HEK293 (cell line): ENCODE measurements around the gene UBE2V1.

Experiments used
- CTCF ChIA-PET: fragments of 350-600 bp; formaldehyde crosslinking; extraction: SDS; loops from one replicate; lab custom pipeline; 2021; ENCODE audit warnings: antibody characterized with exemption; lab: Yijun Ruan, JAX
- POLR2A ChIA-PET: fragments of 300-600 bp; formaldehyde crosslinking; extraction: SDS; loops from one replicate; lab custom pipeline; 2020; ENCODE audit warnings: antibody characterized with exemption, inconsistent platforms; lab: Yijun Ruan, JAX
- H3K27ac ChIP-seq: fragments of 200-500 bp; sonication (Bioruptor generic); 2 replicates; pipeline ENCODE4 v1.5.1; 2014; ENCODE audit warnings: low read depth, low read length, control low read depth, inconsistent platforms; ENCODE audit errors: extremely low read depth
- H3K36me3 ChIP-seq, 2 experiments: fragments of 200-500 bp in 1 of 2; sonication (Bioruptor generic) in 1 of 2; 1 replicate in 1 of 2; 2 replicates in 1 of 2; pipeline ENCODE4 v1.5.1; 2014 to 2017; ENCODE audit warnings: inconsistent platforms in 2 of 2, low read length in 2 of 2; ENCODE audit not compliant: control insufficient read depth in 2 of 2, insufficient read depth in 1 of 2
- H3K4me1 ChIP-seq: fragments of 200-500 bp; sonication (Bioruptor generic); 2 replicates; pipeline ENCODE4 v1.5.1; 2014; ENCODE audit warnings: mild to moderate bottlenecking, low read length, inconsistent platforms; ENCODE audit not compliant: control insufficient read depth, insufficient read depth
- H3K4me3 ChIP-seq: 2 replicates; pipeline ENCODE4 v1.5.1; 2011; ENCODE audit warnings: low read depth, mild to moderate bottlenecking, control low read depth, low read length, moderate library complexity
- H3K9me3 ChIP-seq: fragments of 200-500 bp; sonication (Bioruptor generic); 2 replicates; pipeline ENCODE4 v1.5.1; 2014; ENCODE audit warnings: low read depth, low read length, inconsistent platforms; ENCODE audit not compliant: control insufficient read depth, insufficient read depth
- EGR2 ChIP-seq: fragments of 450-650 bp; formaldehyde crosslinking; IDR thresholded peaks from 2 replicates; pipeline ENCODE4 v1.5.1; 2016; ENCODE audit warnings: low read depth, missing biosample characterization, missing genetic modification characterization
- PRDM1 ChIP-seq: fragments of 450-650 bp; formaldehyde crosslinking; IDR thresholded peaks from 2 replicates; pipeline ENCODE4; 2016; ENCODE audit warnings: missing biosample characterization, missing genetic modification characterization
- TCF7L2 ChIP-seq: IDR thresholded peaks from 2 replicates; pipeline ENCODE4 v1.6.1; 2011; ENCODE audit warnings: low read depth, mild to moderate bottlenecking, inconsistent platforms, low read length, moderate library complexity, borderline replicate concordance
- YY2 ChIP-seq: fragments of 450-650 bp; formaldehyde crosslinking; IDR thresholded peaks from 2 replicates; pipeline ENCODE4 v1.5.1; 2016; ENCODE audit warnings: missing biosample characterization, missing genetic modification characterization
- ZBTB20 ChIP-seq: fragments of 450-650 bp; formaldehyde crosslinking; IDR thresholded peaks from 2 replicates; pipeline ENCODE4 v1.5.1; 2016; ENCODE audit warnings: missing biosample characterization, missing genetic modification characterization
- ZBTB26 ChIP-seq: fragments of 450-650 bp; formaldehyde crosslinking; optimal IDR thresholded peaks from 2 replicates; pipeline ENCODE3; 2016; ENCODE audit warnings: missing biosample characterization, mild to moderate bottlenecking, missing genetic modification characterization
- ZNF19 ChIP-seq: fragments of 450-650 bp; formaldehyde crosslinking; IDR thresholded peaks from 2 replicates; pipeline ENCODE4; 2016; ENCODE audit warnings: missing biosample characterization, missing genetic modification characterization, low read depth
- ZNF302 ChIP-seq: fragments of 450-650 bp; formaldehyde crosslinking; IDR thresholded peaks from 2 replicates; pipeline ENCODE4 v1.5.1; 2016; ENCODE audit warnings: missing biosample characterization, missing genetic modification characterization, low read depth
- ZNF335 ChIP-seq: fragments of 450-650 bp; formaldehyde crosslinking; conservative IDR thresholded peaks from 2 replicates; pipeline ENCODE4 v1.5.1; 2016; ENCODE audit warnings: missing biosample characterization, missing genetic modification characterization
- ZNF341 ChIP-seq: fragments of 450-650 bp; formaldehyde crosslinking; IDR thresholded peaks from 2 replicates; pipeline ENCODE4; 2016; ENCODE audit warnings: low read depth, missing biosample characterization, missing genetic modification characterization
- ZNF416 ChIP-seq: fragments of 450-650 bp; formaldehyde crosslinking; IDR thresholded peaks from 2 replicates; pipeline ENCODE4 v1.5.1; 2016; ENCODE audit warnings: missing biosample characterization, missing genetic modification characterization
- ZNF423 ChIP-seq: fragments of 450-650 bp; formaldehyde crosslinking; IDR thresholded peaks from 2 replicates; pipeline ENCODE4 v1.5.1; 2016; ENCODE audit warnings: missing biosample characterization, missing genetic modification characterization
- ZNF514 ChIP-seq: fragments of 450-650 bp; formaldehyde crosslinking; IDR thresholded peaks from 2 replicates; pipeline ENCODE4 v1.5.1; 2016; ENCODE audit warnings: missing biosample characterization, missing genetic modification characterization
- ZNF558 ChIP-seq: fragments of 450-650 bp; formaldehyde crosslinking; IDR thresholded peaks from 2 replicates; pipeline ENCODE4 v1.5.1; 2016; ENCODE audit warnings: missing biosample characterization, missing genetic modification characterization
- ZNF629 ChIP-seq: fragments of 450-650 bp; formaldehyde crosslinking; IDR thresholded peaks from 2 replicates; pipeline ENCODE4 v1.5.1; 2017; ENCODE audit warnings: missing biosample characterization, missing genetic modification characterization
- ZNF660 ChIP-seq: fragments of 450-650 bp; IDR thresholded peaks from 2 replicates; pipeline ENCODE4 v1.5.1; 2018; ENCODE audit warnings: missing biosample characterization, mild to moderate bottlenecking, missing genetic modification characterization
- ZNF76 ChIP-seq: fragments of 450-650 bp; formaldehyde crosslinking; IDR thresholded peaks from 2 replicates; pipeline ENCODE4; 2016; ENCODE audit warnings: low read depth, missing biosample characterization, missing genetic modification characterization, borderline replicate concordance
- ZNF785 ChIP-seq: fragments of 450-650 bp; formaldehyde crosslinking; IDR thresholded peaks from 2 replicates; pipeline ENCODE4 v1.5.1; 2016; ENCODE audit warnings: missing biosample characterization, missing genetic modification characterization
- ZSCAN30 ChIP-seq: fragments of 450-650 bp; IDR thresholded peaks from 2 replicates; pipeline ENCODE4 v1.5.1; 2018; ENCODE audit warnings: missing biosample characterization, mild to moderate bottlenecking, missing genetic modification characterization, moderate library complexity
- TF ChIP-seq, protein P1 (sequence below): fragments of 450-650 bp; formaldehyde crosslinking; IDR thresholded peaks from 2 replicates; pipeline ENCODE4 v1.5.0; 2017; ENCODE audit warnings: missing biosample characterization, missing genetic modification characterization, borderline replicate concordance
- TF ChIP-seq, protein P2 (sequence below): fragments of 450-650 bp; formaldehyde crosslinking; conservative IDR thresholded peaks from 2 replicates; pipeline ENCODE4 v1.5.1; 2016; ENCODE audit warnings: low read depth, missing biosample characterization, missing genetic modification characterization
- TF ChIP-seq, protein P3 (sequence below): fragments of 450-650 bp; formaldehyde crosslinking; IDR thresholded peaks from 2 replicates; pipeline ENCODE4 v1.5.1; 2016; ENCODE audit warnings: missing biosample characterization, missing genetic modification characterization
- TF ChIP-seq, protein P4 (sequence below): fragments of 450-650 bp; formaldehyde crosslinking; IDR thresholded peaks from 2 replicates; pipeline ENCODE4 v1.5.1; 2016; ENCODE audit warnings: missing biosample characterization, missing genetic modification characterization

Gene UBE2V1

DNA sequence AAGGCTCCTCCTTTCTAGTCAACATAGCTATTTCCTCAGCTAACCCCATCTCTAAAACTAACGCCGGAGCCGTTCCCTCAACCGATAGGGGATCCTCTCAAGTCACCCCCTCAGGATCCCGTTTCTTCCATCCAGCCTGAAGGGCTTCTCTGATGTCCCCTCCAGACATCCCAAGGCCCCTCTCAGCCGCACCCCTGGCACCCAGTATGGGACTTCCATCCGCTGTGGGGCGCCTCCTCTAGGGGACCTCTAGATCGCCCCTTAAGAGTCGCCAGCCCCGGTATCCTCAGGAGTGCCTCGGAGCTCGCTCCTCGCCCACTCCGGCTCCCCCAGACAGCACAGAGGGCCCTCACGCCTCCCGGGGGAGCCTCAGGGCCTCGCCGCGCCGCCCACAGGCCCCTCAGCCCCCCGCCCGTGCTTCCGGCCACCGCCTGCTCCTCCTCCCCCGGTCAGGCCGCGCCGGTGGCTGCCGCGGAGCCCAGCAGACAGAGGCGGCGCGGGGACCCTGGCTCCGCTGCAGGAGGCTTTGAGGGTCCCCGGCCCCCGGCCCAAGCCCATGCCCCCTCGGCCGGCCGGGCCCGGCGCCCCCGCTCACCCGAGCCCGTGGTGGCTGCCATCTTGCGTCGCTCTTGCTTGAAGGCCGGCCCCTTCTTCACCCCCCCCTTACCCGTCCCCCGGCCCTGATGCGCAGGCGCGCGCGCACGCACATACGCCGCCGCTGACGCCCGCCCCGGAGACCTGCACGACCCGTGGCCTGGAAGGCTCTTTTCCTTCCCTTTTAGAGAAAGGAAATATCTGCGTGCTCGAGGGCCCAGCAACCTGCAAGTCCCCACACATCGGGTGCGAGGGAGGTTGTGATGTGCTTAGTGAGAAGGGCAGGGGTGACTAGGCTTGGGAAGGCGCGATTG is at the start of gene UBE2V1:
Gene UBE2V1, minus strand, starts transcription at position 639 of the 908 bp plus-strand sequence. Its CDS starts 22 bp downstream, at position 617.
- CTCF ChIA-PET, result interaction anchor here (0.6 to 1.7 kb wide), 8 partner anchors 8 to 351 kb away, joined by 3 to 5 read pairs (median 4); no protein-coding TSS in a partner anchor
- Histone ChIP-seq H3K9me3 (no peaks in the 10 kb centered on the region), H3K4me3 (peak within 1 kb of the TSS; percentile 85), H3K27ac (peak within 1 kb of the TSS; percentile 74), H3K36me3 (peaks cover 0 to 21% of the 10 kb centered on the region in 2 experiments; a peak in 1 of 3 replicates), H3K4me1 (peaks cover 7% of the 10 kb centered on the region; the same call in 1 of the 2 replicates)
- POLR2A ChIA-PET, result interaction anchor here (0.7 kb wide), 1 partner anchor 794 kb away, joined by 3 read pairs; no protein-coding TSS in a partner anchor
- no peak for TF ChIP-seq ZNF416
- no peak for TF ChIP-seq ZNF423
- peak; percentile 14; the same call in 1 of the 2 replicates for TF ChIP-seq TCF7L2
- TF ChIP-seq ZNF302 (tag by site-specific recombination), result no peak
- TF ChIP-seq ZNF76 (tag by site-specific recombination), result no peak; the same call in 1 of the 2 replicates
- peak; percentile 56; the same call in 1 of the 2 replicates for TF ChIP-seq YY2 (tag by site-specific recombination)
- TF ChIP-seq ZNF19 (tag by site-specific recombination), result no peak
- peak; percentile 30; the same call in 1 of the 2 replicates for TF ChIP-seq ZNF629 (tag by site-specific recombination)
- TF ChIP-seq ZNF514, result no peak
- TF ChIP-seq ZNF335 (tag by site-specific recombination), result peak; percentile 82
- peak; percentile 59; the same call in 1 of the 2 replicates for TF ChIP-seq ZNF341 (tag by site-specific recombination)
- peak; percentile 87 for TF ChIP-seq ZBTB26 (tag by site-specific recombination)
- no peak for TF ChIP-seq ZNF558
- TF ChIP-seq, protein P1, sequence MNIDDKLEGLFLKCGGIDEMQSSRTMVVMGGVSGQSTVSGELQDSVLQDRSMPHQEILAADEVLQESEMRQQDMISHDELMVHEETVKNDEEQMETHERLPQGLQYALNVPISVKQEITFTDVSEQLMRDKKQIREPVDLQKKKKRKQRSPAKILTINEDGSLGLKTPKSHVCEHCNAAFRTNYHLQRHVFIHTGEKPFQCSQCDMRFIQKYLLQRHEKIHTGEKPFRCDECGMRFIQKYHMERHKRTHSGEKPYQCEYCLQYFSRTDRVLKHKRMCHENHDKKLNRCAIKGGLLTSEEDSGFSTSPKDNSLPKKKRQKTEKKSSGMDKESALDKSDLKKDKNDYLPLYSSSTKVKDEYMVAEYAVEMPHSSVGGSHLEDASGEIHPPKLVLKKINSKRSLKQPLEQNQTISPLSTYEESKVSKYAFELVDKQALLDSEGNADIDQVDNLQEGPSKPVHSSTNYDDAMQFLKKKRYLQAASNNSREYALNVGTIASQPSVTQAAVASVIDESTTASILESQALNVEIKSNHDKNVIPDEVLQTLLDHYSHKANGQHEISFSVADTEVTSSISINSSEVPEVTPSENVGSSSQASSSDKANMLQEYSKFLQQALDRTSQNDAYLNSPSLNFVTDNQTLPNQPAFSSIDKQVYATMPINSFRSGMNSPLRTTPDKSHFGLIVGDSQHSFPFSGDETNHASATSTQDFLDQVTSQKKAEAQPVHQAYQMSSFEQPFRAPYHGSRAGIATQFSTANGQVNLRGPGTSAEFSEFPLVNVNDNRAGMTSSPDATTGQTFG (tag by site-specific recombination), result no peak
- TF ChIP-seq ZNF785, result no peak
- peak; percentile 67; the same call in 1 of the 2 replicates for TF ChIP-seq PRDM1 (tag by site-specific recombination)
- TF ChIP-seq ZSCAN30 (tag by site-specific recombination), result peak; percentile 56; the same call in 1 of the 2 replicates
- no peak for TF ChIP-seq ZNF660 (tag by site-specific recombination)
- TF ChIP-seq, protein P2, sequence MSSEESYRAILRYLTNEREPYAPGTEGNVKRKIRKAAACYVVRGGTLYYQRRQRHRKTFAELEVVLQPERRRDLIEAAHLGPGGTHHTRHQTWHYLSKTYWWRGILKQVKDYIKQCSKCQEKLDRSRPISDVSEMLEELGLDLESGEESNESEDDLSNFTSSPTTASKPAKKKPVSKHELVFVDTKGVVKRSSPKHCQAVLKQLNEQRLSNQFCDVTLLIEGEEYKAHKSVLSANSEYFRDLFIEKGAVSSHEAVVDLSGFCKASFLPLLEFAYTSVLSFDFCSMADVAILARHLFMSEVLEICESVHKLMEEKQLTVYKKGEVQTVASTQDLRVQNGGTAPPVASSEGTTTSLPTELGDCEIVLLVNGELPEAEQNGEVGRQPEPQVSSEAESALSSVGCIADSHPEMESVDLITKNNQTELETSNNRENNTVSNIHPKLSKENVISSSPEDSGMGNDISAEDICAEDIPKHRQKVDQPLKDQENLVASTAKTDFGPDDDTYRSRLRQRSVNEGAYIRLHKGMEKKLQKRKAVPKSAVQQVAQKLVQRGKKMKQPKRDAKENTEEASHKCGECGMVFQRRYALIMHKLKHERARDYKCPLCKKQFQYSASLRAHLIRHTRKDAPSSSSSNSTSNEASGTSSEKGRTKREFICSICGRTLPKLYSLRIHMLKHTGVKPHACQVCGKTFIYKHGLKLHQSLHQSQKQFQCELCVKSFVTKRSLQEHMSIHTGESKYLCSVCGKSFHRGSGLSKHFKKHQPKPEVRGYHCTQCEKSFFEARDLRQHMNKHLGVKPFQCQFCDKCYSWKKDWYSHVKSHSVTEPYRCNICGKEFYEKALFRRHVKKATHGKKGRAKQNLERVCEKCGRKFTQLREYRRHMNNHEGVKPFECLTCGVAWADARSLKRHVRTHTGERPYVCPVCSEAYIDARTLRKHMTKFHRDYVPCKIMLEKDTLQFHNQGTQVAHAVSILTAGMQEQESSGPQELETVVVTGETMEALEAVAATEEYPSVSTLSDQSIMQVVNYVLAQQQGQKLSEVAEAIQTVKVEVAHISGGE (tag by site-specific recombination), result peak; percentile 20; the same call in 1 of the 2 replicates
- peak; percentile 63 for TF ChIP-seq ZBTB20 (tag by site-specific recombination)
- TF ChIP-seq, protein P3, sequence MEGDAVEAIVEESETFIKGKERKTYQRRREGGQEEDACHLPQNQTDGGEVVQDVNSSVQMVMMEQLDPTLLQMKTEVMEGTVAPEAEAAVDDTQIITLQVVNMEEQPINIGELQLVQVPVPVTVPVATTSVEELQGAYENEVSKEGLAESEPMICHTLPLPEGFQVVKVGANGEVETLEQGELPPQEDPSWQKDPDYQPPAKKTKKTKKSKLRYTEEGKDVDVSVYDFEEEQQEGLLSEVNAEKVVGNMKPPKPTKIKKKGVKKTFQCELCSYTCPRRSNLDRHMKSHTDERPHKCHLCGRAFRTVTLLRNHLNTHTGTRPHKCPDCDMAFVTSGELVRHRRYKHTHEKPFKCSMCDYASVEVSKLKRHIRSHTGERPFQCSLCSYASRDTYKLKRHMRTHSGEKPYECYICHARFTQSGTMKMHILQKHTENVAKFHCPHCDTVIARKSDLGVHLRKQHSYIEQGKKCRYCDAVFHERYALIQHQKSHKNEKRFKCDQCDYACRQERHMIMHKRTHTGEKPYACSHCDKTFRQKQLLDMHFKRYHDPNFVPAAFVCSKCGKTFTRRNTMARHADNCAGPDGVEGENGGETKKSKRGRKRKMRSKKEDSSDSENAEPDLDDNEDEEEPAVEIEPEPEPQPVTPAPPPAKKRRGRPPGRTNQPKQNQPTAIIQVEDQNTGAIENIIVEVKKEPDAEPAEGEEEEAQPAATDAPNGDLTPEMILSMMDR (tag by site-specific recombination), result 0 out of 2 replicates have a peak, but pooled peaks have one; percentile 56
- TF ChIP-seq, protein P4, sequence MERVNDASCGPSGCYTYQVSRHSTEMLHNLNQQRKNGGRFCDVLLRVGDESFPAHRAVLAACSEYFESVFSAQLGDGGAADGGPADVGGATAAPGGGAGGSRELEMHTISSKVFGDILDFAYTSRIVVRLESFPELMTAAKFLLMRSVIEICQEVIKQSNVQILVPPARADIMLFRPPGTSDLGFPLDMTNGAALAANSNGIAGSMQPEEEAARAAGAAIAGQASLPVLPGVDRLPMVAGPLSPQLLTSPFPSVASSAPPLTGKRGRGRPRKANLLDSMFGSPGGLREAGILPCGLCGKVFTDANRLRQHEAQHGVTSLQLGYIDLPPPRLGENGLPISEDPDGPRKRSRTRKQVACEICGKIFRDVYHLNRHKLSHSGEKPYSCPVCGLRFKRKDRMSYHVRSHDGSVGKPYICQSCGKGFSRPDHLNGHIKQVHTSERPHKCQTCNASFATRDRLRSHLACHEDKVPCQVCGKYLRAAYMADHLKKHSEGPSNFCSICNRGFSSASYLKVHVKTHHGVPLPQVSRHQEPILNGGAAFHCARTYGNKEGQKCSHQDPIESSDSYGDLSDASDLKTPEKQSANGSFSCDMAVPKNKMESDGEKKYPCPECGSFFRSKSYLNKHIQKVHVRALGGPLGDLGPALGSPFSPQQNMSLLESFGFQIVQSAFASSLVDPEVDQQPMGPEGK, result peak; percentile 77
- TF ChIP-seq EGR2, result peak; percentile 59; the same call in 1 of the 2 replicates
